Activated naive CD8-positive, alpha-beta T cell treated with anti-CD3 and anti-CD28 coated beads, Interleukin-2, amount 50 U/mL, for 24 hours (primary cell): ENCODE measurements around the gene CDH16.
"Not testable (repeated sequence)": the region's sequence is repeated elsewhere in the genome, so short reads cannot be mapped to it uniquely, and the experiment has no call there.

Experiments used
- ATAC-seq: fragments of 150-1000 bp; cut with Tn5 transposase; one replicate; pipeline ENCODE4 v1.10.0; 2021
- DNase-seq: peaks from one replicate; pipeline ENCODE4 v3.0.0; 2021
- H3K27ac Mint-ChIP-seq: one replicate; pipeline ENCODE4 v1.8.0; 2021; ENCODE audit warnings: mild to moderate bottlenecking, mixed read lengths
- H3K27me3 Mint-ChIP-seq: one replicate; pipeline ENCODE4 v1.8.0; 2021; ENCODE audit warnings: mixed read lengths
- H3K36me3 Mint-ChIP-seq: one replicate; pipeline ENCODE4 v1.8.0; 2021; ENCODE audit warnings: low read depth, mixed read lengths
- H3K4me1 Mint-ChIP-seq: one replicate; pipeline ENCODE4 v1.8.0; 2021; ENCODE audit warnings: mixed read lengths
- H3K4me3 Mint-ChIP-seq: one replicate; pipeline ENCODE4 v1.8.0; 2021; ENCODE audit warnings: mild to moderate bottlenecking, moderate library complexity, mixed read lengths
- H3K9me3 Mint-ChIP-seq: one replicate; pipeline ENCODE4 v1.8.0; 2021; ENCODE audit warnings: mixed read lengths

CDH16 gene

GRCh38 chr16:66939366-66939765 lies 20.7 kb upstream of the CDH16 start:
- ATAC-seq = no peak
- no peak for DNase-seq
- H3K27me3 Mint-ChIP-seq = no peaks in the 10 kb centered on the region
- peaks cover 10% of the 10 kb centered on the region for H3K36me3 Mint-ChIP-seq
- H3K9me3 Mint-ChIP-seq = no peaks in the 10 kb centered on the region
- H3K27ac Mint-ChIP-seq = peak overlapping the region; percentile 18
- no peak overlapping the region for H3K4me3 Mint-ChIP-seq
- peaks cover 26% of the 10 kb centered on the region for H3K4me1 Mint-ChIP-seq

DNA sequence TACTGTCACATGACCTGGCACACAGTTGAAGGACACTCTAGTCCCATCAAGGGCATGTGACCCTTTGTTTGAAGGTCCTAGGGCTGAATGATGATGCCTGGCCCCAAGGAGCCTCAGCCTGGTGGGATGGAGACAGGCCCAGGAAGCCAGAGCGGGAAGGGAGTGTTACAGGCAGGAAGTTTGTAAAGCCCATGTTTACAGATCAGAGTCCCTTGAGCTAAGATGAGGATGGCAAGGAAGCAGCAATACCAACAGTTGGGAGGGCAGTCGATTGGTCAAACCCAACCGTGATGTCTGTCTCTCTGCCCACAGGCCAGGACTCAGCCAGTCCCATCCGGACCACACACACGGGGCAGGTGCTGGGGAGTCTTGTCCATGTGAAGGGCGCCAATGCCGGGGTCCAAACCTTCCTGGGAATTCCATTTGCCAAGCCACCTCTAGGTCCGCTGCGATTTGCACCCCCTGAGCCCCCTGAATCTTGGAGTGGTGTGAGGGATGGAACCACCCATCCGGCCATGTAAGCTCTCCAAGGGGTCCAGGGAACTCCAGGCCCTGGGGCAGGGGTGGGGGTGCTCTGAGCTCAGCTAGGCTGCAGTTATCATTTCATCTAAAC lies 19.1 kb upstream of the CDH16 start:
- ATAC-seq (no peak), DNase-seq (no peak)
- H3K27me3 Mint-ChIP-seq = no peaks in the 10 kb centered on the region
- peaks cover 20% of the 10 kb centered on the region for H3K36me3 Mint-ChIP-seq
- no peak overlapping the region for H3K27ac Mint-ChIP-seq
- H3K9me3 Mint-ChIP-seq = no peaks in the 10 kb centered on the region
- peaks cover 39% of the 10 kb centered on the region for H3K4me1 Mint-ChIP-seq
- H3K4me3 Mint-ChIP-seq = no peak overlapping the region

- DNase-seq = no peak
- Mint-ChIP-seq H3K9me3 (no peaks in the 10 kb centered on the region), H3K4me3 (peak overlapping the region; percentile 98), H3K27ac (peak overlapping the region; percentile 58), H3K36me3 (peaks cover 16% of the 10 kb centered on the region), H3K27me3 (no peaks in the 10 kb centered on the region), H3K4me1 (peaks cover 47% of the 10 kb centered on the region)
- no peak for ATAC-seq
These were observed 18.3 kb upstream of the CDH16 start for GRCh38 chr16:66936889-66937554.

- H3K4me1 Mint-ChIP-seq = peaks cover 51% of the 10 kb centered on the region
- no peaks in the 10 kb centered on the region for H3K9me3 Mint-ChIP-seq
- peaks cover 15% of the 10 kb centered on the region for H3K36me3 Mint-ChIP-seq
- H3K4me3 Mint-ChIP-seq = peak overlapping the region; percentile 98
- DNase-seq (no peak), ATAC-seq (no peak)
- H3K27me3 Mint-ChIP-seq = no peaks in the 10 kb centered on the region
- H3K27ac Mint-ChIP-seq = peak overlapping the region; percentile 58
These were observed 17.8 kb upstream of the CDH16 start for GRCh38 chr16:66936462-66936861.

GRCh38 chr16:66935314-66936011 lies 16.8 kb upstream of the CDH16 start, which contains the start of gene CES2:
TSS of gene CES2 (plus strand) at chr16:66935516. CDS start at chr16:66935636, 120 bp downstream.
- no peaks in the 10 kb centered on the region for H3K27me3 Mint-ChIP-seq

DNA sequence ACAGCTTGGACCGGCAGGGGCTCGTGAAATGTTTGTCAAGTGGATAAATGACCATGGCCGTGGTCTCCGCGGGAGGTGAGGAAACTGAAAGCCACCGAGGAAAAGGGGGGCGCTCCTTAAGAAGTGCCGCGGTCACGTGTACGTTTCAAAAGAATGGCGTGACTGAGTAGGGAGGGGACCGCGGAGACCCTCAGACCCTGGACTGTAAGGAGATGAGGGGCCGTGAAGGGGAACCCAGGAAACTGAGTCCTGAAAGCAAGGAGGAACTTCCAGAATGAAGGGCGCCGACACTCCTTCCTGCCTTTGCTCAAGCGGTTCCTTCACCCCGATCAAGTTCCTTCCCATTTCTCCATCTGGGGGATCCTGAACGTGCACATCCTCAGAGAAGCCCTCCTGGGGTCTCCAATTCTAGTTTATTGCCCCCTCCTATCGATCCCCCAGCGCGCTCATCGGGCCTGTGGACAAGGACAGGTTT lies 16.2 kb upstream of the CDH16 start:
- not testable (repeated sequence) for ATAC-seq, H3K27me3 Mint-ChIP-seq, H3K9me3 Mint-ChIP-seq, DNase-seq
- Mint-ChIP-seq H3K27ac (peak overlapping the region; percentile 96), H3K4me3 (peak overlapping the region; percentile 98), H3K4me1 (peaks cover 51% of the 10 kb centered on the region), H3K36me3 (peaks cover 15% of the 10 kb centered on the region)

More at GRCh38 chr16:66935314-66936011, 16.8 kb upstream of the CDH16 start, which contains the start of gene CES2:
- DNase-seq = no peak
- ATAC-seq = no peak
- Mint-ChIP-seq H3K27ac (peak within 1 kb of the TSS; percentile 96), H3K4me3 (peak within 1 kb of the TSS; percentile 98), H3K4me1 (peaks cover 51% of the 10 kb centered on the region), H3K9me3 (no peaks in the 10 kb centered on the region), H3K36me3 (peaks cover 15% of the 10 kb centered on the region)

DNA sequence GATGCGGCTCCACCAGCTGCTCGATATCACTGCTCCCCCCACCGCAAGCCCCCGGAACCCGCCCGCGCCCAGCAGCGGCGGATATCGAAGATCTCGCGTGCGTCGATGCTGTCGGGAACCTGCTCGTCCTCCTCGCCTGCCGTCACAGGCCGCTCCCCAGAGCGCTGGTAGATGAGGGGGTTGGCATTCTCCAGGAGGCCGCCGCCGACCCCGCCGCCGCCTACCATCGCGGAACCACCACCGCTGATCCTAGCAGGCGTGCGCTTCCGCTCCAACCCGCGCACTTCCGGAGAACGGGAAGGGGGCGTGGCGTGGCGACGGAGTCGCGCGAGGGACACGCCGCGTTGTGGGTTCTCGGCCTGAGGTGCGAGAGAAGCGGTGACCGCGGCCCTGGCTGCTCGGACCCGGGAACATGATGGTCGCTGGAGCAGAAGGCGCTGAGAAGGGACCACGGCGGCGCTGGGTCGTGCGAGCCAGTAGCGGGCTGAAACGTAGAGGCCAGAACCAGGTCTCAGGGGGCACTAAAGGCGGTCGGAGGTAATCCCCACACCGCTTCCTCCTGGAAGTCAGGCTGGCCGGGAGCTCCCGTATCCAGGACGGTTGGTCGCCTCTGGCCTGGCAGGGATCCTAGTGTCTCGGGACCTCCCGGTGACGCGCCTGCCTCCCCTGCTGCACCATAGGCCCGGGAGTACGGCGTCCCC lies 15.6 kb upstream of the CDH16 start, which contains the start of gene CIAO2B:
TSS of gene CIAO2B (minus strand) at position 265 of the 701 bp plus-strand sequence. CDS start at position 227, 38 bp downstream.
- H3K36me3 Mint-ChIP-seq = peaks cover 15% of the 10 kb centered on the region
- H3K27ac Mint-ChIP-seq = peak within 1 kb of the TSS; percentile 96
- H3K27me3 Mint-ChIP-seq = no peaks in the 10 kb centered on the region
- ATAC-seq (peak; percentile 80), DNase-seq (peak; percentile 93)
- H3K4me1 Mint-ChIP-seq = peaks cover 51% of the 10 kb centered on the region
- H3K4me3 Mint-ChIP-seq = peak within 1 kb of the TSS; percentile 98
- H3K9me3 Mint-ChIP-seq = no peaks in the 10 kb centered on the region

DNA sequence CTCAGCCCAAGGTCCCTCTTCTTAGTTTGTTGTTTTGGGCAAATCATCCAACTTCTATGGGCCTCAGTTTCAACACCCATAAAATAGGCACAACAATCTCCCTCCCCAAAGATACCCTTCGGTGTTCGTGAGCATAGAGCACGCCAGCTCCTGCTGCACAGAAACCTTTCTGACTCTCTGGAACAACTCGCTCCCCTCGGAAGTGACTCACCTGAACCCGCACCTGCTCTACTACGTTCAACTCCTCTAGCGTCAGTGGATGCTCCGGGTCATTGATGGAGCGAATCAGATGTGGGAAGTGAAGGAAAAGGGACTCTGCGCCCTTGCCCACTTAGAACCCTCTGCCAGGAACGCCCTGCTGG lies 15.1 kb upstream of the CDH16 start:
- Mint-ChIP-seq H3K4me1 (peaks cover 54% of the 10 kb centered on the region), H3K27ac (peak overlapping the region; percentile 96), H3K4me3 (peak overlapping the region; percentile 98), H3K9me3 (no peaks in the 10 kb centered on the region), H3K36me3 (peaks cover 15% of the 10 kb centered on the region), H3K27me3 (no peaks in the 10 kb centered on the region)
- peak; percentile 81 for ATAC-seq
- peak; percentile 59 for DNase-seq

DNA sequence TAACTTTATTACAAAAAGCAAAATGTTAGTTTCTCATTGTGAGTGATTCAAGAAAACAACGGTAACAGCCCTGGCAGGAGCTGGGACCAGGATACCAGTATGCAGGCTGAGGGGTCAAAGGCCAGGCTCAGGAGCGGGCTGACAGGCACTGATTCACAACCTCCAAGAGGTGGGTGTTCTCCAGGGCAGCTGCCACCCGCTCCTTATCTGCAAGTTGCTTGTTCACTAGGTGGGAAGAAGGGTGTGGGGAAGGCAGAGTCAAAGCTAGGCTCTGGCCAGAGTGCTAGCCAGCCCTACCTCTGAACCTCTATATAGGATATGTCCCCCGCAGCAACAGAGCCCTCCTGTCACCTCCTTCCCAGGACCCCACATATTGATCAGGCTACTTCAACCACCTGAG lies 13.4 kb upstream of the CDH16 start:
- peaks cover 62% of the 10 kb centered on the region for H3K4me1 Mint-ChIP-seq
- peak overlapping the region; percentile 52 for H3K27ac Mint-ChIP-seq
- ATAC-seq = no peak
- H3K36me3 Mint-ChIP-seq = peaks cover 12% of the 10 kb centered on the region
- no peaks in the 10 kb centered on the region for H3K9me3 Mint-ChIP-seq
- peaks cover 2% of the 10 kb centered on the region for H3K27me3 Mint-ChIP-seq
- DNase-seq = no peak
- H3K4me3 Mint-ChIP-seq = peak overlapping the region; percentile 98

DNA sequence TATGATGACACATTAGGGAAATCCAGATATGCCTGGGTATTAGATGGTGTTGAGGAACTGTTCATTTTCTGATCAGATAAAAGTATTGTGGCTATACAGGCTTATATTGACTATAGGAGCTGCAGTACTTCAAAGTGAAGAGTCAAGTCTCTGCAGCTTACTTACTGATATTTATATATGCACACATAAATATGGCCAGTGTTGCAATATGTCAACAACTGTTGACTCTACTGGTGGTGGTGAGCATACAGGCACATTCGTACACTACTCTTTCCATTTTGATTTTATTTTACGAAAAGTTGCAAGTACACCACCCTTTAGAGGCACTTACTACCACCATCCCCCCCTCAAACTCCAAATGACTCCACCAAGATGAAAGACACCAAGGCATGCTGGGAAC lies 13.0 kb upstream of the CDH16 start:
- Mint-ChIP-seq H3K9me3 (no peaks in the 10 kb centered on the region), H3K4me1 (peaks cover 59% of the 10 kb centered on the region), H3K27ac (no peak overlapping the region), H3K27me3 (peaks cover 2% of the 10 kb centered on the region), H3K4me3 (no peak overlapping the region), H3K36me3 (peaks cover 12% of the 10 kb centered on the region)
- no peak for DNase-seq
- ATAC-seq = no peak

- Mint-ChIP-seq H3K36me3 (peaks cover 12% of the 10 kb centered on the region), H3K4me3 (no peak overlapping the region), H3K9me3 (no peaks in the 10 kb centered on the region), H3K27ac (no peak overlapping the region), H3K27me3 (peaks cover 15% of the 10 kb centered on the region), H3K4me1 (peaks cover 51% of the 10 kb centered on the region)
- DNase-seq (no peak), ATAC-seq (no peak)
These were observed 11.5 kb upstream of the CDH16 start for GRCh38 chr16:66930189-66930588.

DNA sequence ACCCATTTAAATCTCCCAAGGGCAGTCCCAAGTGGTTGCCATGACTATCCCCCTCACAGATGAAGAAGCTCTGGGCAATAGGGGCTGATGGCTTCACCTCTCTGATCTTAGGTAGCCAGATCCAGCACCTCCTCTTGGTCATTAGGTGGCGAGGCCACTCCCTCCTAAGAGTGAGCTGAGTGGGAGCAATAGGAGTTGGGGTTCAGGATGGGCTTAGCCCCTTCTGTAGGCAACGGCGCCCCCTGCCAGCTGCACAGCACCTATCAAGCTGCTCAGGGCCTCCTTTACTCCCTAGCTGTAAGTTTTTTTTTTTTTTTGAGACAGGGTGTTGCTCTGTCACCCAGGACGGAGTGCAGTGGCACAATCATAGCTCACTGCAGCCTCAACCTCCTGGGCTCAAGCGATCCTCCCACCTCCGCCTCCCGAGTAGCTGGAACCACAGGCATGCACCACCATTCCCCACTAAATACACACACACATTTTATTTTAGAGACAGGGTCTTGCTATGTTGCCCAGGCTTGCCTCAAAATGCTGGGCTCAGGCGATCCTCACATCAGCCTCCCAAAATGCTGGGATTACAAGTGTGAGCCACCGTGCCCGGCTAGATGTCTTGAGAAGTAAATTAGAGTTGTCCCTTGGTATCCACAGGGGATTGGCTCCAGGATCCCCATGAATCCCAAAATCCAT lies 10.2 kb upstream of the CDH16 start:
- peaks cover 45% of the 10 kb centered on the region for H3K4me1 Mint-ChIP-seq
- H3K27ac Mint-ChIP-seq = no peak overlapping the region
- H3K27me3 Mint-ChIP-seq = peaks cover 23% of the 10 kb centered on the region
- no peaks in the 10 kb centered on the region for H3K9me3 Mint-ChIP-seq
- peaks cover 9% of the 10 kb centered on the region for H3K36me3 Mint-ChIP-seq
- peak; percentile 59 for DNase-seq
- peak; percentile 65 for ATAC-seq
- H3K4me3 Mint-ChIP-seq = no peak overlapping the region

DNA sequence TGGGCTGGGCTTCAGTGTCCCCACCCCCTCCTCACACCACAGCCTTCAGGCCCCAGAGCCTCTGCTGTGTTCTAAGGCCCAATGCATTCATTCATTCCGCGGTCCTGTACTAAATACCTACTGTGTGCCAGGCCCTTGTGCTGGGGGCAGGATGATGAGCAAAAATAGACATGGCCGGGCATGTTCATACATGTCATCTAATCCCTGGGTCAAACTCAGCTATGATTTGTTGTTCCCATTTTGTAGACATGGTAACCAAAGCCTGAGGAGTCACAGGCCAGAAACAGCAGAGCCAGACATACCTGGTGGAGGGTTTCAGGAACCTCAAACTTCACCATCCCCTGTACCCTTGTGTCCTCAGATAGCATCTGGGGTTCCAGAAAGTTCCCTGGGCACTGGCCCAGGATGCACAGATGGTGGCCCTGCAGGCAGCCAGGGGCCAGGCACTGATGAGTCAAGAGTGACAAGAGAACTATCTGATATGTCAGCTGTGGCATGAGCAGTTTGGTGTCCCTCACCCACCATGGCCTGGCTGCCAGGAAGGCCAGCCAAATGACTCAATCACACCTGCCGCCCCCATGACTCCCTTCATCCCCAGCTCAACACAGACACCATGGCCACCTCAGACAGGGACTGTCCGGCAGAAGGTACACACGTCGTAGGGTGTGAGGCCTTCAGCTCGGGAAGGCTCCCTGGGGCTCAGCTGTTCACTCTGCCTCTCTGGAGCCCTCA lies 9.4 kb upstream of the CDH16 start:
- Mint-ChIP-seq H3K36me3 (peaks cover 2% of the 10 kb centered on the region), H3K27ac (no peak overlapping the region), H3K9me3 (no peaks in the 10 kb centered on the region), H3K4me3 (no peak overlapping the region), H3K4me1 (peaks cover 38% of the 10 kb centered on the region), H3K27me3 (peaks cover 30% of the 10 kb centered on the region)
- DNase-seq = peak; percentile 16
- ATAC-seq = peak; percentile 40
